HG02642 (cell line): Measurements from ENCODE around the gene NUMBL.

Source experiments
- ATAC-seq: cut with Tn5 transposase; IDR thresholded peaks from one replicate; pipeline ENCODE4 v1.9.1; 2021; ENCODE audit warnings: mild to moderate bottlenecking; ENCODE audit not compliant: unreplicated experiment, poor library complexity

Gene NUMBL

GRCh38 chr19:40691421-40692211 is 1.2 kb upstream of the NUMBL start:
- no peak for ATAC-seq

- peak; percentile 71 for ATAC-seq
Measured at GRCh38 chr19:40690693-40691420, 406 bp upstream of the NUMBL start.

- ATAC-seq, result no peak
Measured at GRCh38 chr19:40689339-40690049, 957 bp downstream of the NUMBL start.

- no peak for ATAC-seq
Measured at GRCh38 chr19:40688987-40689338, 1.5 kb downstream of the NUMBL start.

- no peak for ATAC-seq
Measured at GRCh38 chr19:40688309-40688708, 2.1 kb downstream of the NUMBL start.

- no peak for ATAC-seq
Measured at GRCh38 chr19:40687525-40688016, 2.9 kb downstream of the NUMBL start.

- ATAC-seq, result no peak
Measured at GRCh38 chr19:40686882-40687524, 3.4 kb downstream of the NUMBL start.

GRCh38 chr19:40685563-40685962 is 4.9 kb downstream of the NUMBL start:
- no peak for ATAC-seq

GRCh38 chr19:40685016-40685526 is 5.4 kb downstream of the NUMBL start:
- ATAC-seq, result no peak

GRCh38 chr19:40684280-40684679 is 6.2 kb downstream of the NUMBL start:
- no peak for ATAC-seq

GRCh38 chr19:40683437-40683836 is 7.0 kb downstream of the NUMBL start:
- ATAC-seq, result no peak

- ATAC-seq, result no peak
Measured at GRCh38 chr19:40682431-40682964, 8.0 kb downstream of the NUMBL start.

GRCh38 chr19:40681039-40681438 is 9.4 kb downstream of the NUMBL start:
- ATAC-seq, result no peak

- ATAC-seq, result no peak
Measured at GRCh38 chr19:40677156-40677555, 13.3 kb downstream of the NUMBL start.

GRCh38 chr19:40674291-40674690 is 16.2 kb downstream of the NUMBL start:
- no peak for ATAC-seq

- no peak for ATAC-seq
Measured at GRCh38 chr19:40673397-40673796, 17.1 kb downstream of the NUMBL start.

GRCh38 chr19:40672573-40673299 is 17.7 kb downstream of the NUMBL start:
- ATAC-seq, result no peak

GRCh38 chr19:40672038-40672437 is 18.4 kb downstream of the NUMBL start:
- ATAC-seq, result no peak

- ATAC-seq, result no peak
Measured at GRCh38 chr19:40671404-40671803, 19.0 kb downstream of the NUMBL start.
